IPS-18c (cell line): ENCODE data around the gene GLRA3.

ENCODE experiments used
- H3K4me3 ChIP-seq: 2 replicates; pipeline ENCODE4 v1.7.0; 2013; ENCODE audit warnings: low read depth, mild to moderate bottlenecking, low read length, moderate library complexity; ENCODE audit not compliant: insufficient read depth
- H3K9me3 ChIP-seq: one replicate; pipeline ENCODE4 v1.6.1; 2013; ENCODE audit warnings: mild to moderate bottlenecking, low read length, moderate library complexity; ENCODE audit not compliant: control insufficient read depth, insufficient read depth

The GLRA3 gene

GRCh38 chr4:174595141-174595929 is 233.7 kb downstream of the GLRA3 start:
- Histone ChIP-seq H3K4me3 (no peak overlapping the region), H3K9me3 (no peaks in the 10 kb centered on the region)

GRCh38 chr4:174593701-174594100 is 235.3 kb downstream of the GLRA3 start:
- H3K9me3 ChIP-seq, result no peaks in the 10 kb centered on the region
- no peak overlapping the region for H3K4me3 ChIP-seq

- Histone ChIP-seq H3K9me3 (no peaks in the 10 kb centered on the region), H3K4me3 (no peak overlapping the region)
Measured at GRCh38 chr4:174592985-174593335, 236.1 kb downstream of the GLRA3 start.

- Histone ChIP-seq H3K4me3 (no peak overlapping the region), H3K9me3 (no peaks in the 10 kb centered on the region)
Measured at GRCh38 chr4:174592256-174592984, 236.6 kb downstream of the GLRA3 start.

GRCh38 chr4:174591243-174592021 is 237.6 kb downstream of the GLRA3 start:
- H3K4me3 ChIP-seq, result no peak overlapping the region
- no peaks in the 10 kb centered on the region for H3K9me3 ChIP-seq

- Histone ChIP-seq H3K4me3 (no peak overlapping the region), H3K9me3 (no peaks in the 10 kb centered on the region)
Measured at GRCh38 chr4:174590336-174590735, 238.7 kb downstream of the GLRA3 start.
